Epithelial cell of esophagus (primary cell): ENCODE measurements around the gene ARRB2.
"Not testable (repeated sequence)": the region's sequence is repeated elsewhere in the genome, so short reads cannot be mapped to it uniquely, and the experiment has no call there.

ENCODE experiments used
- DNase-seq: peaks from one replicate; pipeline ENCODE4 v3.0.0; 2010; ENCODE audit warnings: low read depth
- H3K4me3 ChIP-seq: 2 replicates; pipeline ENCODE4 v1.5.1; 2011; ENCODE audit warnings: mild to moderate bottlenecking, low read length, control low read depth
- TF ChIP-seq, protein P1 (sequence below): IDR thresholded peaks from 2 replicates; pipeline ENCODE4 v1.5.1; 2011; ENCODE audit warnings: low read depth, mild to moderate bottlenecking, low read length, control low read depth, inconsistent platforms; ENCODE audit not compliant: insufficient read depth; ENCODE audit errors: missing control alignments

The ARRB2 gene

DNA sequence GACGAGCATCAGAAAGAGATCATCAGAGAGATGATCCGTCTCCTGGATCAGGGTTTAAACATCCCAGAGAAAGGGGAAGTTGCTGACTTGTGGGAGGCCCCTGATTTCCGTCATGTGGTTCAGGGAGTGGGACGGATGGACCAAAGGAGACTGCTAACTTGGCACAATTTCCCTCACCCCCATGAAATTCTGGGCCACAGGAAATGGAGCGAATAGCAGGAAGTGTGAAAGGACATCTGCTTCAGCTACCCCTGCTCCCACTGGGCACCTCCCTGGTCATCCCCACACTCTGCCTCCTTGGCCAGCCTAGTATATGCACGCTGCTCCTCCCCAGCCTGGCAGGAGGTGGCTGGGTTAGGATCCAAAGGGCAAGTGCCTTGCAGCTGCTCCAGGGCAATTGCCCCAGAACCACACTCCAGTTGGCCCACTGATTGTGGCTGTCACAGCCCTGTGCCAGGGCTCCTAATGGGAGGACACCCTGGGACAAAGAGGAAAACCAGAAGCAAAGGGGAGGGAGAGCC is 1.3 kb downstream of the ARRB2 start:
- TF ChIP-seq, protein P1, sequence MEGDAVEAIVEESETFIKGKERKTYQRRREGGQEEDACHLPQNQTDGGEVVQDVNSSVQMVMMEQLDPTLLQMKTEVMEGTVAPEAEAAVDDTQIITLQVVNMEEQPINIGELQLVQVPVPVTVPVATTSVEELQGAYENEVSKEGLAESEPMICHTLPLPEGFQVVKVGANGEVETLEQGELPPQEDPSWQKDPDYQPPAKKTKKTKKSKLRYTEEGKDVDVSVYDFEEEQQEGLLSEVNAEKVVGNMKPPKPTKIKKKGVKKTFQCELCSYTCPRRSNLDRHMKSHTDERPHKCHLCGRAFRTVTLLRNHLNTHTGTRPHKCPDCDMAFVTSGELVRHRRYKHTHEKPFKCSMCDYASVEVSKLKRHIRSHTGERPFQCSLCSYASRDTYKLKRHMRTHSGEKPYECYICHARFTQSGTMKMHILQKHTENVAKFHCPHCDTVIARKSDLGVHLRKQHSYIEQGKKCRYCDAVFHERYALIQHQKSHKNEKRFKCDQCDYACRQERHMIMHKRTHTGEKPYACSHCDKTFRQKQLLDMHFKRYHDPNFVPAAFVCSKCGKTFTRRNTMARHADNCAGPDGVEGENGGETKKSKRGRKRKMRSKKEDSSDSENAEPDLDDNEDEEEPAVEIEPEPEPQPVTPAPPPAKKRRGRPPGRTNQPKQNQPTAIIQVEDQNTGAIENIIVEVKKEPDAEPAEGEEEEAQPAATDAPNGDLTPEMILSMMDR: no peak
- DNase-seq: no peak
- H3K4me3 ChIP-seq: no peak overlapping the region

DNA sequence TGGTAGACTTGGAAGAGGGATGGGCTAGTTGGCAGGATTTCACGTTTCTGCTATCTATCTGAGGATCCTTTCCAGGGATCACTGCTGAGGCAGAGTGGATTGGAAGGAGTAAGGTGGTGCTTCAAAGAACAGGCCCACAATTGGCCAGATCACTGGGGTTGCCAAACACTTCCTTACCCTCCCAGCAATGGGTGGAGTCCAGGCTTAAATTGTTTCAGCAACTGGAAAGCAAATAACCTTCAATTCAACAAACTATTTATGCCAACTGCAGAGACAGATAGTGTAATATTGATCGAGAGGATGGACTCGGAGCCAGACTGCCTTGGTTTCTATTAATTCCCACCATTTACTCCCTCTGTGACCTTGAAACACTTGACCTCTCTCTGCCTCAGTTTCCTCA is 2.1 kb downstream of the ARRB2 start:
- TF ChIP-seq, protein P1: no peak
- DNase-seq: peak; percentile 24
- no peak overlapping the region for H3K4me3 ChIP-seq

DNA sequence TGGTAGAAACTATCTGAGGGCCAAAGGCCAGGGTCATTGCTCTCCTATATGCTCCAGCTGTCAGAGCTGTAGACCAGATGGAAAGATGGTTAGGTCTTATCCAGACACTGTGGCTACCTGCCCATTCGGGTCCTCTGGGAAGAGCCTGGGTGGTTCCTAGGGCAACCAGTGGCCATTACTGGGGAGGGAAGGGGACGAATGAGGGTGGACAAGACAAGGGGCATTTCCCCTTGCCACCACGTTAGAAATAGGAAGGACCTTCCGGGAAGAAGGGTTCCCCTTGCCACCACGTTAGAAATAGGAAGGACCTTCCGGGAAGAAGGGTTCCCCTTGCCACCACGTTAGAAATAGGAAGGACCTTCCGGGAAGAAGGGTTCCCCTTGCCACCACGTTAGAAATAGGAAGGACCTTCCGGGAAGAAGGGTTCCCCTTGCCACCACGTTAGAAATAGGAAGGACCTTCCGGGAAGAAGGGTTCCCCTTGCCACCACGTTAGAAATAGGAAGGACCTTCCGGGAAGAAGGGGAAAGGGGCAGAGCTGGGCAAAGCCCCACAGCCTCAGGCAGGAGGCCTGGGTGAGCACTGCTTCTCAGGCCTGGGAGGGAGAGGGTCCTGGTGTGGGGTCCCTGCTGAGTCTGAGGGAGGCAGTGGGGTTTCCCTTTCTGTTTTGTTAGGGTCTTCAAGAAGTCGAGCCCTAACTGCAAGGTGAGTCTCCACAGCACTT is 4.1 kb downstream of the ARRB2 start:
- not testable (repeated sequence) for DNase-seq, H3K4me3 ChIP-seq

GRCh38 chr17:4715063-4715744 is 4.8 kb downstream of the ARRB2 start:
- DNase-seq: no peak
- H3K4me3 ChIP-seq: no peak overlapping the region
- TF ChIP-seq, protein P1: no peak

DNA sequence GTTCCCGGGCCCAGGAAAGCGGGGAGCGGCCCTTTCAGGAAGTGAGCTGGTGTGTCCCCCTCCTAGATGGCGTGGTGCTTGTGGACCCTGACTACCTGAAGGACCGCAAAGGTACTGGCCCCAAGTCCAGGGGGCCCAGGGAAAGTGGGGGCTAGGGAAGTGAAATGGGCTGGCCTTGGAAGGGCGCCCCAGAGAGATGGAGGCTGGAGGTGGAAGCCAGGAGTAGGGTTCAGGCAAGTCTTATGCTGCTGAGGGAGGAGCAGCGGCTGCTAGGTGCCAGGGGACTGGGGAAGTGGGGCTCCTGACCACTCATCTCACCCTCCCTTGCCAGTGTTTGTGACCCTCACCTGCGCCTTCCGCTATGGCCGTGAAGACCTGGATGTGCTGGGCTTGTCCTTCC is 5.6 kb downstream of the ARRB2 start:
- DNase-seq: no peak
- TF ChIP-seq, protein P1: no peak
- H3K4me3 ChIP-seq: no peak overlapping the region

GRCh38 chr17:4717791-4718190 is 7.4 kb downstream of the ARRB2 start:
- TF ChIP-seq, protein P1: no peak
- DNase-seq: no peak
- no peak overlapping the region for H3K4me3 ChIP-seq

DNA sequence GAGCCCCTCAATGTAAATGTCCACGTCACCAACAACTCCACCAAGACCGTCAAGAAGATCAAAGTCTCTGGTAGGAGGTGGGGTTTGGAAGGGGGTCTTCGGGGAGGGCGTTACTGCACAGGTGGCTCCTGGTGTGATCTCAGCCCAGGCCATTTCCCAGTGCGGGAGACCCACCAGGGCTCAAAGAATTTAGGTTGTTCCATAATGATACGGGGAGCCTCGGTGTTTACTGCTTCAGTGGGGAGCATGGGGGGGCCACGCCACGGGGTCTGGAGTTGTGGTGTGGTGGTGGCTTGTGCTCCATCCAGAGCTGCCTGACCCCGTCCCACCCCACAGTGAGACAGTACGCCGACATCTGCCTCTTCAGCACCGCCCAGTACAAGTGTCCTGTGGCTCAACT is 7.8 kb downstream of the ARRB2 start:
- TF ChIP-seq, protein P1: no peak
- no peak for DNase-seq
- H3K4me3 ChIP-seq: no peak overlapping the region
